Measurements from ENCODE around the gene TBC1D21.

TBC1D21 gene

GRCh38 chr15:73873456-73873855 lies at the start of gene TBC1D21:
TSS of gene TBC1D21 (plus strand) at chr15:73873564. CDS start at chr15:73873710, 146 bp downstream.
- Mint-ChIP-seq H3K36me3 (ENCODE audit: low read depth) (no peaks in the 10 kb centered on the region), H3K27me3 (ENCODE audit: low read depth) (peaks cover 52% of the 10 kb centered on the region), H3K4me1 (ENCODE audit: low read depth) (no peaks in the 10 kb centered on the region), H3K27ac (no peak within 1 kb of the TSS), H3K9me3 (no peaks in the 10 kb centered on the region), H3K4me3 (no peak within 1 kb of the TSS)

GRCh38 chr15:73826711-73827251 lies 46.6 kb upstream of the TBC1D21 start:
- H3K4me3 Mint-ChIP-seq, result no peak overlapping the region
- H3K27ac Mint-ChIP-seq, result no peak overlapping the region
- H3K4me1 Mint-ChIP-seq (ENCODE audit: low read depth), result no peaks in the 10 kb centered on the region
- H3K9me3 Mint-ChIP-seq, result no peaks in the 10 kb centered on the region
- H3K36me3 Mint-ChIP-seq (ENCODE audit: low read depth), result no peaks in the 10 kb centered on the region
- no peaks in the 10 kb centered on the region for H3K27me3 Mint-ChIP-seq (ENCODE audit: low read depth)

- no peaks in the 10 kb centered on the region for H3K36me3 Mint-ChIP-seq (ENCODE audit: low read depth)
- no peak overlapping the region for H3K27ac Mint-ChIP-seq
- peaks cover 7% of the 10 kb centered on the region for H3K27me3 Mint-ChIP-seq (ENCODE audit: low read depth)
- no peaks in the 10 kb centered on the region for H3K9me3 Mint-ChIP-seq
- no peak overlapping the region for H3K4me3 Mint-ChIP-seq
- no peaks in the 10 kb centered on the region for H3K4me1 Mint-ChIP-seq (ENCODE audit: low read depth)
Measured at GRCh38 chr15:73829523-73829922, 43.8 kb upstream of the TBC1D21 start.

GRCh38 chr15:73832657-73833056 lies 40.7 kb upstream of the TBC1D21 start:
- no peak overlapping the region for H3K27ac Mint-ChIP-seq
- no peaks in the 10 kb centered on the region for H3K36me3 Mint-ChIP-seq (ENCODE audit: low read depth)
- no peaks in the 10 kb centered on the region for H3K9me3 Mint-ChIP-seq
- H3K4me1 Mint-ChIP-seq (ENCODE audit: low read depth), result no peaks in the 10 kb centered on the region
- H3K4me3 Mint-ChIP-seq, result no peak overlapping the region
- H3K27me3 Mint-ChIP-seq (ENCODE audit: low read depth), result peaks cover 9% of the 10 kb centered on the region

DNA sequence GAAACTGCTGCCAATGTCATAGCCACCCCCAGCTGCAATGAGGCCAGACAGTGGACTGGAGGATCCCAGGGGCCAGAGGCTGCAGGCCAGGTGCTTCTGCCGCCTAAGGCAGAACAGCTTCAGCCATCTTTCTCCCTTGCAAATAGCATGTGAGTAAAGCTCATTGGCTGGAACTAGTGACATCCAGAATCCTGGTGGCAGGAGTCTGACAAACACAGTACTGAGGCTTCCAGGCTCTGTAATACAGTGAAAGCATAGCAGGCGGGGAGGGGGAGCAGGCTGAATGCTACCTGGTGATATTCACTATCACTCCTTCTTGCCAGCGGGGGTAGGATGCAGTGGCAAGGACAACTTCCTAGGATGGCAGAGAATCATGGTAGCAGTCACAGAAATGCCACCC lies 36.5 kb upstream of the TBC1D21 start:
- H3K27me3 Mint-ChIP-seq (ENCODE audit: low read depth), result peaks cover 17% of the 10 kb centered on the region
- H3K36me3 Mint-ChIP-seq (ENCODE audit: low read depth), result no peaks in the 10 kb centered on the region
- no peaks in the 10 kb centered on the region for H3K9me3 Mint-ChIP-seq
- no peak overlapping the region for H3K4me3 Mint-ChIP-seq
- H3K27ac Mint-ChIP-seq, result no peak overlapping the region
- H3K4me1 Mint-ChIP-seq (ENCODE audit: low read depth), result no peaks in the 10 kb centered on the region

- no peak overlapping the region for H3K27ac Mint-ChIP-seq
- no peak overlapping the region for H3K4me3 Mint-ChIP-seq
- no peaks in the 10 kb centered on the region for H3K36me3 Mint-ChIP-seq (ENCODE audit: low read depth)
- no peaks in the 10 kb centered on the region for H3K4me1 Mint-ChIP-seq (ENCODE audit: low read depth)
- peaks cover 3% of the 10 kb centered on the region for H3K9me3 Mint-ChIP-seq
- peaks cover 15% of the 10 kb centered on the region for H3K27me3 Mint-ChIP-seq (ENCODE audit: low read depth)
Measured at GRCh38 chr15:73838831-73839426, 34.4 kb upstream of the TBC1D21 start.

- H3K36me3 Mint-ChIP-seq (ENCODE audit: low read depth), result no peaks in the 10 kb centered on the region
- H3K27ac Mint-ChIP-seq, result no peak overlapping the region
- peaks cover 12% of the 10 kb centered on the region for H3K27me3 Mint-ChIP-seq (ENCODE audit: low read depth)
- no peaks in the 10 kb centered on the region for H3K4me1 Mint-ChIP-seq (ENCODE audit: low read depth)
- H3K4me3 Mint-ChIP-seq, result no peak overlapping the region
- H3K9me3 Mint-ChIP-seq, result peaks cover 3% of the 10 kb centered on the region
Measured at GRCh38 chr15:73839699-73840377, 33.5 kb upstream of the TBC1D21 start.

GRCh38 chr15:73840771-73841170 lies 32.6 kb upstream of the TBC1D21 start:
- Mint-ChIP-seq H3K27me3 (ENCODE audit: low read depth) (peaks cover 12% of the 10 kb centered on the region), H3K9me3 (peaks cover 3% of the 10 kb centered on the region), H3K36me3 (ENCODE audit: low read depth) (no peaks in the 10 kb centered on the region), H3K4me3 (no peak overlapping the region), H3K27ac (no peak overlapping the region), H3K4me1 (ENCODE audit: low read depth) (no peaks in the 10 kb centered on the region)

GRCh38 chr15:73841756-73842725 lies 31.3 kb upstream of the TBC1D21 start:
- peaks cover 3% of the 10 kb centered on the region for H3K9me3 Mint-ChIP-seq
- H3K27ac Mint-ChIP-seq, result no peak overlapping the region
- H3K36me3 Mint-ChIP-seq (ENCODE audit: low read depth), result no peaks in the 10 kb centered on the region
- H3K4me1 Mint-ChIP-seq (ENCODE audit: low read depth), result no peaks in the 10 kb centered on the region
- peaks cover 12% of the 10 kb centered on the region for H3K27me3 Mint-ChIP-seq (ENCODE audit: low read depth)
- no peak overlapping the region for H3K4me3 Mint-ChIP-seq

DNA sequence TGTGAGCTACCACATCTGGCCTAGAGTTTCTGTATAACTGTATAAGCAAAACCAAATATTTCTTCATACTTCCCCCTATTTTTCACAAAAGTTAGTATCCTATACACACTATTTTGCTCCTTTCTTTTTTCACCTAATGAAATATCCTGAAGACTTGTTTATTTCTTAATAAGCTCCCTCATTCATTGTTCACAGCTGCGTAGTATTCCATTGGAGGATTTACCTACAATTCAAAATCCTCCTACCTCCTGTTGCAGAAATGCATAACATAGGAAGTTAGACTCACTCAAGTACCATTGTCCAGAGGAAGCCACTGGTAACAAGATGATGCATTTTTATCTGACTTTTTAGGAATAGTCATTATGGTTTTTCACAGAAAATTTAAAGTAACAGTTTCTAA lies 29.6 kb upstream of the TBC1D21 start:
- Mint-ChIP-seq H3K27me3 (ENCODE audit: low read depth) (peaks cover 12% of the 10 kb centered on the region), H3K36me3 (ENCODE audit: low read depth) (no peaks in the 10 kb centered on the region), H3K27ac (no peak overlapping the region), H3K9me3 (peaks cover 3% of the 10 kb centered on the region), H3K4me3 (no peak overlapping the region), H3K4me1 (ENCODE audit: low read depth) (no peaks in the 10 kb centered on the region)

GRCh38 chr15:73844356-73844755 lies 29.0 kb upstream of the TBC1D21 start:
- H3K27me3 Mint-ChIP-seq (ENCODE audit: low read depth), result peaks cover 12% of the 10 kb centered on the region
- H3K9me3 Mint-ChIP-seq, result peaks cover 3% of the 10 kb centered on the region
- no peak overlapping the region for H3K27ac Mint-ChIP-seq
- H3K4me1 Mint-ChIP-seq (ENCODE audit: low read depth), result no peaks in the 10 kb centered on the region
- no peak overlapping the region for H3K4me3 Mint-ChIP-seq
- H3K36me3 Mint-ChIP-seq (ENCODE audit: low read depth), result no peaks in the 10 kb centered on the region

GRCh38 chr15:73845507-73845906 lies 27.9 kb upstream of the TBC1D21 start:
- H3K4me1 Mint-ChIP-seq (ENCODE audit: low read depth), result no peaks in the 10 kb centered on the region
- H3K9me3 Mint-ChIP-seq, result peaks cover 3% of the 10 kb centered on the region
- H3K27me3 Mint-ChIP-seq (ENCODE audit: low read depth), result peaks cover 8% of the 10 kb centered on the region
- no peaks in the 10 kb centered on the region for H3K36me3 Mint-ChIP-seq (ENCODE audit: low read depth)
- H3K27ac Mint-ChIP-seq, result no peak overlapping the region
- H3K4me3 Mint-ChIP-seq, result no peak overlapping the region

DNA sequence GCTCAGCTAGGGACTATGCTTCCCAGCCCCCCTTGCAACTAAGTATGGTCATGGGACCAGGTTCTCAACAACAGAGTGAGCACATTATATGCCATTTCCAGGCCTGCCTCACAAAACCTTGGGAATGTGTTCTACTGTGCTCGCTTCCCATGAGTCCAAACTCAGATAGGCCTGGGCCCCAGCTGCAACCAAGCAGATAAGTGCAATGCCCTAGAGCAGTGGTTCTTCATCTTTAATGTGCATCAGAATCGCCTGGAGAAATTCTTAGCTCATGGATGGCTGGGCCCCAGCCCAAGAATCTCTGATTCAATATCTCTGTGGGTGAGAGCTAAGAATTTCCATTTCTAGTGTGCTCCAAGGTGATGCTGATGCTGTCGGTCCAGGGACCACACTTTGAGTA lies 27.5 kb upstream of the TBC1D21 start:
- Mint-ChIP-seq H3K27ac (no peak overlapping the region), H3K4me3 (no peak overlapping the region)

DNA sequence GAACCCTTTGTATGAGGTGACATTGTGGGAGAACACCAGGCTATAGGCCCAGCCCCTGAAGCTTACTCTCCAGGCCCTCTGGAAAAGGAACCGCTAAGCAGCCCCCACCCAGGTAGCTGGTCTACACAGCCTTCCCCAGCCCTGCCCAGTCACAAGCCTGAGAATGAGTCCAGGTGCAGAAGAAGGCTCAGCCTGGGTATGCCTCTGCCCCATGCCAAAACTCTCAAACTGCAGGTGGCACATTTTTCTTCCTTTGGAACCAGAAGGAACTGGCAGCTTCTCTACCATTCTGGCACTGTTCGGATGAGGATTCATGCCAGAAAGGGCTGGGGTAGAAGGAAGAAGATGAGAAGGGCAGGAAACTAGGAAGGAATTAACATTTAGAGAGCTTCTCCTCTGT lies 23.7 kb upstream of the TBC1D21 start:
- Mint-ChIP-seq H3K27me3 (ENCODE audit: low read depth) (no peaks in the 10 kb centered on the region), H3K4me3 (no peak overlapping the region), H3K4me1 (ENCODE audit: low read depth) (no peaks in the 10 kb centered on the region), H3K27ac (no peak overlapping the region), H3K9me3 (no peaks in the 10 kb centered on the region), H3K36me3 (ENCODE audit: low read depth) (no peaks in the 10 kb centered on the region)

More for the DNA sequence above, 27.5 kb upstream of the TBC1D21 start:
- H3K4me1 Mint-ChIP-seq (ENCODE audit: low read depth), result no peaks in the 10 kb centered on the region
- peaks cover 6% of the 10 kb centered on the region for H3K27me3 Mint-ChIP-seq (ENCODE audit: low read depth)
- H3K36me3 Mint-ChIP-seq (ENCODE audit: low read depth), result no peaks in the 10 kb centered on the region
- H3K9me3 Mint-ChIP-seq, result peaks cover 3% of the 10 kb centered on the region
